NT2/D1 (cell line): Measurements from ENCODE around the gene SLC37A2.

Experiments used
- SUZ12 ChIP-seq: IDR thresholded peaks from 2 replicates; pipeline ENCODE4 v1.6.1; 2011; ENCODE audit not compliant: insufficient read length, insufficient read depth; ENCODE audit errors: extremely low read depth
- ZNF274 ChIP-seq: IDR thresholded peaks from 2 replicates; pipeline ENCODE4 v1.6.1; 2011; ENCODE audit warnings: mild to moderate bottlenecking, low read depth, low read length

GRCh38 chr11:125094731-125095130, 31.6 kb downstream of the SLC37A2 start:
- TF ChIP-seq SUZ12 (no peak), ZNF274 (no peak)
